IMR-90 (cell line): ENCODE data around the gene RAB3C. TPM values are rescaled to one million over a fixed set of nuclear protein-coding genes. Genes with fewer than 3 reads are reported as not detected.

Experiments
- ATAC-seq: fragments of 200-7000 bp; cut with Tn5 transposase; 2 replicates; pipeline ENCODE4 v1.9.1; 2020; ENCODE audit warnings: low read depth, mild to moderate bottlenecking, moderate library complexity
- BruUV-seq: library from RNA; stranded (reverse); fragments of 400-500 nt; replicated peaks from 2 replicates; lab custom pipeline; 2021; lab: Mats Ljungman, UMichigan
- CTCF ChIA-PET: fragments of 300-600 bp; formaldehyde crosslinking; extraction: SDS; loops from one replicate; lab custom pipeline; 2021; ENCODE audit warnings: antibody characterized with exemption; lab: Yijun Ruan, JAX
- POLR2A ChIA-PET: fragments of 300-600 bp; sonication (Branson Sonifier 250); formaldehyde crosslinking; loops from one replicate; lab custom pipeline; 2022; ENCODE audit warnings: antibody characterized with exemption; ENCODE audit not compliant: unreplicated experiment; lab: Charles Lee
- DNase-seq: peaks from one replicate; pipeline ENCODE4 v3.0.0; 2013
- H2AFZ ChIP-seq: replicated peaks from 2 replicates; pipeline ENCODE3; 2013; ENCODE audit warnings: low read length, mild to moderate bottlenecking; ENCODE audit not compliant: poor library complexity
- H2AK5ac ChIP-seq: 2 replicates; pipeline ENCODE4 v1.6.1; 2013; ENCODE audit warnings: low read depth, low read length, inconsistent platforms
- H2AK9ac ChIP-seq: replicated peaks from 2 replicates; pipeline ENCODE3; 2013; ENCODE audit warnings: mild to moderate bottlenecking, low read depth, low read length, moderate library complexity; ENCODE audit not compliant: poor library complexity
- H2BK120ac ChIP-seq: 2 replicates; pipeline ENCODE4 v1.6.1; 2013; ENCODE audit warnings: low read depth, low read length, inconsistent platforms
- H2BK15ac ChIP-seq: 3 replicates; pipeline ENCODE4 v1.6.1; 2013; ENCODE audit warnings: low read depth, low read length, inconsistent platforms
- H2BK20ac ChIP-seq: 2 replicates; pipeline ENCODE4 v1.6.1; 2013; ENCODE audit warnings: low read depth, mild to moderate bottlenecking, inconsistent platforms, low read length, moderate library complexity
- H2BK5ac ChIP-seq: 2 replicates; pipeline ENCODE4 v1.6.1; 2013; ENCODE audit warnings: mild to moderate bottlenecking, low read depth, low read length, inconsistent platforms; ENCODE audit not compliant: poor library complexity, severe bottlenecking
- H3K14ac ChIP-seq: replicated peaks from 2 replicates; pipeline ENCODE4 v1.6.1; 2013; ENCODE audit warnings: low read depth, low read length, inconsistent platforms
- H3K18ac ChIP-seq: 2 replicates; pipeline ENCODE4 v1.6.1; 2013; ENCODE audit warnings: low read depth, low read length, control low read depth
- H3K23ac ChIP-seq: 2 replicates; pipeline ENCODE4 v1.6.1; 2013; ENCODE audit warnings: low read depth, low read length, inconsistent platforms
- H3K27ac ChIP-seq: 2 replicates; pipeline ENCODE4 v1.5.1; 2013; ENCODE audit warnings: mild to moderate bottlenecking, control low read depth, low read length; ENCODE audit not compliant: insufficient read depth
- H3K27me3 ChIP-seq: 2 replicates; pipeline ENCODE4 v1.6.1; 2013; ENCODE audit warnings: low read length; ENCODE audit not compliant: control insufficient read depth, insufficient read depth
- H3K36me3 ChIP-seq: 2 replicates; pipeline ENCODE4 v1.6.1; 2013; ENCODE audit warnings: low read length, mixed read lengths; ENCODE audit not compliant: control insufficient read depth, insufficient read depth
- H3K4ac ChIP-seq: 2 replicates; pipeline ENCODE4 v1.6.1; 2013; ENCODE audit warnings: low read depth, low read length, inconsistent platforms
- H3K4me1 ChIP-seq: 2 replicates; pipeline ENCODE4 v1.6.1; 2013; ENCODE audit warnings: low read length, mixed read lengths; ENCODE audit not compliant: control insufficient read depth, insufficient read depth
- H3K4me2 ChIP-seq: 2 replicates; pipeline ENCODE4 v1.6.1; 2013; ENCODE audit warnings: low read depth, mild to moderate bottlenecking, control low read depth, low read length, moderate library complexity
- H3K4me3 ChIP-seq: 2 replicates; pipeline ENCODE4 v1.5.1; 2013; ENCODE audit warnings: low read depth, mild to moderate bottlenecking, control low read depth, low read length, moderate library complexity; ENCODE audit not compliant: insufficient read depth
- H3K56ac ChIP-seq: 2 replicates; pipeline ENCODE4 v1.6.1; 2013; ENCODE audit warnings: low read length, inconsistent platforms; ENCODE audit not compliant: insufficient read depth; ENCODE audit errors: extremely low read depth
- H3K79me1 ChIP-seq, 2 experiments: 2 replicates each; pipeline ENCODE4 v1.6.1; 2013; ENCODE audit warnings: low read length in 2 of 2, inconsistent platforms in 1 of 2, low read depth in 1 of 2
- H3K9ac ChIP-seq: 2 replicates; pipeline ENCODE4 v1.6.1; 2013; ENCODE audit warnings: low read depth, low read length, control low read depth
- H3K9me1 ChIP-seq: 2 replicates; pipeline ENCODE4 v1.6.1; 2013; ENCODE audit warnings: low read length, inconsistent platforms; ENCODE audit not compliant: insufficient read depth
- H3K9me3 ChIP-seq: 2 replicates; pipeline ENCODE4 v1.6.1; 2013; ENCODE audit warnings: low read length; ENCODE audit not compliant: control insufficient read depth, insufficient read depth
- H4K20me1 ChIP-seq: 2 replicates; pipeline ENCODE4 v1.6.1; 2013; ENCODE audit warnings: low read length, inconsistent platforms; ENCODE audit not compliant: insufficient read depth
- H4K5ac ChIP-seq: 2 replicates; pipeline ENCODE4 v1.6.1; 2013; ENCODE audit warnings: mild to moderate bottlenecking, low read depth, low read length, control low read depth
- H4K8ac ChIP-seq, 2 experiments: 2 replicates each; pipeline ENCODE4 v1.6.1; 2013; ENCODE audit warnings: low read depth in 2 of 2, low read length in 2 of 2, control low read depth in 1 of 2, inconsistent platforms in 1 of 2
- H4K91ac ChIP-seq: 2 replicates; pipeline ENCODE4 v1.6.1; 2013; ENCODE audit warnings: low read depth, low read length, inconsistent platforms; ENCODE audit not compliant: insufficient read depth
- BHLHE40 ChIP-seq: fragments of 150-350 bp; IDR thresholded peaks from 2 replicates; pipeline ENCODE4 v1.6.1; 2016; ENCODE audit warnings: mild to moderate bottlenecking, low read depth, low read length
- CEBPB ChIP-seq: IDR thresholded peaks from 2 replicates; pipeline ENCODE4 v1.6.1; 2012; ENCODE audit warnings: low read depth, low read length, improper control_type of control experiment
- CHD1 ChIP-seq: IDR thresholded peaks from 2 replicates; pipeline ENCODE4 v1.6.1; 2012; ENCODE audit warnings: low read depth, low read length, improper control_type of control experiment
- CTCF ChIP-seq: conservative IDR thresholded peaks from 2 replicates; pipeline ENCODE4 v1.5.1; 2012; ENCODE audit warnings: mild to moderate bottlenecking, low read depth, low read length, improper control_type of control experiment
- ELK1 ChIP-seq: fragments of 150-350 bp; IDR thresholded peaks from 2 replicates; pipeline ENCODE4 v1.6.1; 2016; ENCODE audit warnings: low read depth, mild to moderate bottlenecking, low read length, moderate library complexity, borderline replicate concordance
- FOS ChIP-seq: fragments of 150-350 bp; IDR thresholded peaks from 2 replicates; pipeline ENCODE4 v1.6.1; 2016; ENCODE audit warnings: low read depth, low read length
- MAFK ChIP-seq: IDR thresholded peaks from 2 replicates; pipeline ENCODE4 v1.6.1; 2012; ENCODE audit warnings: low read depth, low read length, improper control_type of control experiment
- MAZ ChIP-seq: IDR thresholded peaks from 2 replicates; pipeline ENCODE4 v1.6.1; 2012; ENCODE audit warnings: low read depth, mild to moderate bottlenecking, low read length, improper control_type of control experiment, moderate library complexity, borderline replicate concordance
- MXI1 ChIP-seq: IDR thresholded peaks from 2 replicates; pipeline ENCODE4 v1.6.1; 2012; ENCODE audit warnings: low read depth, mild to moderate bottlenecking, low read length, moderate library complexity, borderline replicate concordance
- NFE2L2 ChIP-seq: fragments of 150-350 bp; IDR thresholded peaks from 2 replicates; pipeline ENCODE4 v1.6.1; 2016; ENCODE audit warnings: low read depth, mild to moderate bottlenecking, low read length
- POLR2A ChIP-seq: IDR thresholded peaks from 2 replicates; pipeline ENCODE4 v1.6.1; 2012; ENCODE audit warnings: mild to moderate bottlenecking, low read depth, low read length
- RCOR1 ChIP-seq: IDR thresholded peaks from 2 replicates; pipeline ENCODE4 v1.6.1; 2012; ENCODE audit warnings: mild to moderate bottlenecking, low read length, improper control_type of control experiment; ENCODE audit not compliant: insufficient replicate concordance
- SMC3 ChIP-seq: fragments of 150-350 bp; IDR thresholded peaks from 2 replicates; pipeline ENCODE4 v1.6.1; 2016; ENCODE audit warnings: low read depth, mild to moderate bottlenecking, antibody characterized with exemption, low read length, moderate library complexity
- USF2 ChIP-seq: fragments of 150-350 bp; IDR thresholded peaks from 2 replicates; pipeline ENCODE4 v1.6.1; 2017; ENCODE audit warnings: mild to moderate bottlenecking, antibody characterized with exemption, low read length, low read depth
- WGBS, 2 experiments: methylation state at CpG; one replicate each; pipeline versions ENCODE4 v1.1.5 to v1.1.7; 2013; ENCODE audit warnings: missing lambda C conversion rate in 2 of 2; ENCODE audit not compliant: insufficient read length in 1 of 2; ENCODE audit errors: extremely low coverage in 2 of 2; 5-methylcytosine and 5-hydroxymethylcytosine counted together
- dilution Hi-C: fragments of 300-500 bp; cut with HindIII; formaldehyde crosslinking; loops from one replicate; pipeline ENCODE4 v1.14.3; 2018; ENCODE audit warnings: low sequenced_read_pairs; ENCODE audit not compliant: unreplicated experiment
- in situ Hi-C: fragments of 300-500 bp; cut with MboI; formaldehyde crosslinking; loops from 3 replicates; pipeline ENCODE4 v1.14.3; 2019; ENCODE audit warnings: low sequenced_read_pairs, inconsistent platforms, mixed read lengths
- intact Hi-C: fragments of 100-400 bp; cut with micrococcal nuclease; formaldehyde crosslinking; loops from 2 replicates; pipeline ENCODE4 v1.10.0; 2022
- polyA plus RNA-seq, 3 experiments: library from polyadenylated mRNA; depleted of rRNA; stranded (reverse); fragments of >200 nt; gene quantifications; 2 replicates each; pipeline ENCODE4 v1.2.3, GENCODE V29; 2012; ENCODE audit warnings: low replicate concordance in 1 of 3
- total RNA-seq: library from RNA; depleted of rRNA; stranded (reverse); fragments of >200 nt; gene quantifications from 2 replicates; pipeline ENCODE4 v1.2.3, GENCODE V29; 2012

The RAB3C gene
- total and polyA plus RNA-seq, 2 of the 4 experiments (the other 2 are of a cell fraction), result not detected

GRCh38 chr5:58760222-58760621 is 177.3 kb downstream of the RAB3C start:
- Histone ChIP-seq H3K4me3 (no peak overlapping the region), H4K91ac (no peak overlapping the region), H3K56ac (no peak overlapping the region), H2BK20ac (no peak overlapping the region), H3K23ac (no peak overlapping the region), H2BK120ac (no peak overlapping the region), H4K5ac (no peak overlapping the region), H3K9me3 (no peaks in the 10 kb centered on the region), H4K20me1 (no peaks in the 10 kb centered on the region), H3K9me1 (no peaks in the 10 kb centered on the region), H3K14ac (no peak overlapping the region), H3K9ac (no peak overlapping the region), H2AK5ac (no peak overlapping the region), H3K27me3 (no peaks in the 10 kb centered on the region), H2AFZ (no peak overlapping the region), H3K4ac (no peak overlapping the region), H2AK9ac (no peak overlapping the region), H4K8ac (no peak overlapping the region), H3K4me2 (no peak overlapping the region), H3K79me1 (no peaks in the 10 kb centered on the region), H2BK5ac (no peak overlapping the region), H2BK15ac (no peak overlapping the region), H3K27ac (no peak overlapping the region), H3K36me3 (no peaks in the 10 kb centered on the region), H3K18ac (no peak overlapping the region), H3K4me1 (no peaks in the 10 kb centered on the region)
- in situ Hi-C loops, result no loop called here
- ATAC-seq (no peak), DNase-seq (no peak)
- ChIA-PET CTCF (no interaction called here), POLR2A (no interaction called here)
- WGBS, 2 experiments, result no CpG with 5 or more reads among the region's 2 CpGs
- intact Hi-C loops, result no loop called here
- BruUV-seq, result no TSS peak
- dilution Hi-C loops, result no loop called here
- no peak for TF ChIP-seq NFE2L2
- TF ChIP-seq SMC3, result no peak
- TF ChIP-seq BHLHE40, result no peak
- no peak for TF ChIP-seq MAZ
- no peak for TF ChIP-seq CTCF
- TF ChIP-seq USF2, result no peak
- no peak for TF ChIP-seq ELK1
- no peak for TF ChIP-seq MXI1
- no peak for TF ChIP-seq FOS
- no peak for TF ChIP-seq CHD1
- no peak for TF ChIP-seq RCOR1
- TF ChIP-seq POLR2A, result no peak
- TF ChIP-seq MAFK, result no peak
- no peak for TF ChIP-seq CEBPB
